ENCODE measurements around the gene ATOH8.
A peak's percentile ranks its signal among the peaks of the same experiment; 100 is the strongest.

ATOH8 gene

DNA sequence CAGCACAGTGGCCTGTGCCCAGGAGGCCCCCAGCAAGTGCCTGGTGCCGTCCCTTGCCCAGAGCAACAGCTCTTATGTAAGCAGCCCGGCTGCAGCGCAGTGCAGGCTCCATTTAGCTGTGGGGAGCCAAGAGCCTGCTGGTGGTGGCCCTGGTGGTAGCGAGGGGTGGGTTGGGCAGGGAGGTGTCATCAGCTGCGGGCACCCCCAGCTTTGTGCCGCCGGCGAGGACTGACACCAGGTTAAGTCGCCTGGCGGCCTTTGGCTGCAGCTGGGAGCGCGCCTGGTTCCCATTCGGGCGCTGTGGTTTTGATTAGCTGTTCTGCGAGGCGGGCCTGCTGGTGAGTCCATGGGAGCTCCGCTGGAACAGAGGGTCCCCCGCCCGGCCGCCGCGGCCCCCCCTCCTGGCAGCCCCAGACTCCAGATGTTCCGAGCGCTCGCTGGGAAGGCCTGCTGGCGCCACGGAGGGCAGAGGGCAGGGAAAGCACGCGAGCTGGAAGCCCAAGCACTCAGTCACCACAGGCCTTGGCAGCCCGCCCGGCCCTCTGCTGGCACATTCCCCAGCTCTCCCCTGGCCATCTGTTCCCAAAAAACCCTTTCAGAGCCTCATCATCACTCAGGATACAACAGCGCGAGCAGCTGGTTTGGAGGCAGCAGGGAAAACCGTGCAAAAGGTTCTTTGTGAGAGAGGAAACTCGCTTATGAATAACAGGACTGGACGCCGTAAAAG lies 18.4 kb downstream of the ATOH8 start:
- H3K36me3 ChIP-seq (ENCODE audit: control insufficient read depth, insufficient read depth, low read length), result no peaks in the 10 kb centered on the region

DNA sequence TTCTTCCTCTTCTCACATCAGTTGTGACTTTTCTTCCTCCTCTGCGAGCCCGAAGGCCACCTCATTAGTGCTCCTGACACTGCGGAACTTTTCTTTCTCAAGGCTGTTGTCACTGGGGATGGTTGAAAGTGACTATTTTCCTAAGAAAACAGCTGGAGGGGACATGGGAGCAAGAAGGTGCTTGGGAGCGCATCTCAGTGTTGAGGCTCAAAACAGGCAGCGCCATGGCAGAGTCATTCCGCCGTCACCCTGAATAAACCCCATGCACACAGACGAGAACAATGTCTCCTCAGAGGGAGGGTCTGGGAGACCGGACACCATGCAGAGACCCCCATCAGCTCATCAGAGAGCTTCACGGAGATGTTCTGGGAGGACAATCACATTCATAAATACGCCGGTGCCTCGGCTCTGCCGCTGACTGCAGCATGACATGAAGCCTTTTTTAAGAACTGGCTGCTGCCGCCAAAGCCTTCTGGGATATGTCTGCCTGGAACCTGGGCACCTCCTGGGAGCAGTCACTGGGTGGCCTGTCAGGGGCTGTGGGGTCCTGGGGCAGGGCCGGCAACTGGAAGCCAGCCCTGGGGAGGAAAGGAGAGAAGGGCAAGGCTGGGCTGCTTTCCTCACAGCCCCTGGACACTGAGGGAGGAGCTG lies 19.2 kb downstream of the ATOH8 start:
- Histone ChIP-seq H3K4me3 (ENCODE audit: low read length) (peak overlapping the region; percentile 47), H3K27ac (ENCODE audit: low read depth, low read length) (peak overlapping the region; percentile 81), H3K27me3 (ENCODE audit: control insufficient read depth, insufficient read depth, low read length) (no peaks in the 10 kb centered on the region), H3K4me1 (ENCODE audit: control insufficient read depth, insufficient read depth, low read length) (peaks cover 53% of the 10 kb centered on the region), H3K9ac (ENCODE audit: low read length) (no peak overlapping the region), H3K36me3 (ENCODE audit: control insufficient read depth, insufficient read depth, low read length) (no peaks in the 10 kb centered on the region)

More for the DNA sequence above, 18.4 kb downstream of the ATOH8 start:
- H3K27ac ChIP-seq (ENCODE audit: low read depth, low read length), result peak overlapping the region; percentile 81
- H3K9ac ChIP-seq (ENCODE audit: low read length), result no peak overlapping the region
- no peaks in the 10 kb centered on the region for H3K27me3 ChIP-seq (ENCODE audit: control insufficient read depth, insufficient read depth, low read length)
- peaks cover 53% of the 10 kb centered on the region for H3K4me1 ChIP-seq (ENCODE audit: control insufficient read depth, insufficient read depth, low read length)
- peak overlapping the region; percentile 40 for H3K4me3 ChIP-seq (ENCODE audit: low read length)

DNA sequence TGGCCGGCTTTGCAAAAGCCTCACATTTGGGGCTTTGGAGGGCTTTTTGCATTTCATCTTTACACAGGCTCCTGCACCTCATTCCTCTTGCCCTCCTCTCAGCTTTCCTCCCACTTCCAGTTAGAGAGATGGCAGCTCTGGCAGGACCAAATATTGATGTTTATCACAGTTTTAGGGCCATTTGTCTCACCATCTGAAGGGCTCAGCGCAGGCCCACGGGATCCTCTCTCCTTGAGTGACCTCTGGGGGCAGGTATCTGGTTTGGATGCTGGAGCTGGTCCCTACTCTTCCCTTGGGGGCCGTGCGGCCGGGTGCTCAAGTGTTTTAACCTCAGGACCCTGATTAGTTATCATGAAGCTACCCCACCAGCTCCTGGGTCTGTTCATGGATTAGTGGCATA lies 19.9 kb downstream of the ATOH8 start:
- no peaks in the 10 kb centered on the region for H3K36me3 ChIP-seq (ENCODE audit: control insufficient read depth, insufficient read depth, low read length)
- peak overlapping the region; percentile 81 for H3K27ac ChIP-seq (ENCODE audit: low read depth, low read length)
- H3K27me3 ChIP-seq (ENCODE audit: control insufficient read depth, insufficient read depth, low read length), result no peaks in the 10 kb centered on the region
- H3K4me1 ChIP-seq (ENCODE audit: control insufficient read depth, insufficient read depth, low read length), result peaks cover 48% of the 10 kb centered on the region
- H3K4me3 ChIP-seq (ENCODE audit: low read length), result no peak overlapping the region
- H3K9ac ChIP-seq (ENCODE audit: low read length), result no peak overlapping the region

DNA sequence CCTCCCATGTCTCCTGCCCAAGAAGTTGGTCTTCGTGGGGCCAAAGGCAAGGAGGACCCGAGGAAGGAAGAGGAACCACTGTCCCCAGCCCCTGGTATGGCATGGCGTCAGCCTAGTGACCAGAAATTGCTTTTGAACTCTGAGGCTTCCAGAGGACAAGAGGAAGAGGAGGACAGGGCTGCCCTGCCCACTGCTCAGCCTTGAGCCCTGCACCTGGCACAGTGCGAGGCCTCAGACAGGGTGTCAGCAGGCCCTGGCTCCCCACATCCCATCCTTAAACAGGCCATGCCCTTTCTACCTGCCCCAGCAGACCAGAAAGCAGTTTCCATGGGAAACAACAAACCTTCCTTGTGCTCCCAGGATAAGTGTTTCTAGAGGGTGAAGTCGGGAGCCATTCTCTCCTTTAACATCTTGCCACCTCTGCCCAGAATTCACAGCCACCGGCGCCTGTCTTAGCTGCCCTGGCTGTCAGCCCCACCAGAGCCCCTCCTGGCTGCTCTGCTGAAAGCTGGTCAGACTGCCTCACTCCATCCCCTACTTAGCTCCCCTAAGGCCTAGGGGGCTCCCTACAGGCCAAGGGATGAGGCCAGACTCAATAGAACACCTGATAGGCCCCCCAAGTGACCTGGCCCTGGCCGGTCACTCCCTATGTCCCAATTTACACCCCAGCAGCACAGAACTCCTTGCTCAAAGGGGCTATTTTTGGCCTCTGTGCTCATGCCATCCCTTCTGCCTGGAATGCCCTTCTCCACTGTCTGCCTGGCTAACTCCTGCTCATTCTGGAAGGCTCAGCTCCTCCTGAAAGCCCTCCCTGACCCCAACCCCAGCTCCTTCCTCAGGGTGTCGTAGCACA lies 20.6 kb downstream of the ATOH8 start:
- no peak overlapping the region for H3K27ac ChIP-seq (ENCODE audit: low read depth, low read length)
- H3K36me3 ChIP-seq (ENCODE audit: control insufficient read depth, insufficient read depth, low read length), result no peaks in the 10 kb centered on the region
- no peaks in the 10 kb centered on the region for H3K27me3 ChIP-seq (ENCODE audit: control insufficient read depth, insufficient read depth, low read length)
- no peak overlapping the region for H3K9ac ChIP-seq (ENCODE audit: low read length)
- H3K4me1 ChIP-seq (ENCODE audit: control insufficient read depth, insufficient read depth, low read length), result peaks cover 41% of the 10 kb centered on the region
- no peak overlapping the region for H3K4me3 ChIP-seq (ENCODE audit: low read length)

- Histone ChIP-seq H3K27me3 (ENCODE audit: control insufficient read depth, insufficient read depth, low read length) (no peaks in the 10 kb centered on the region), H3K4me3 (ENCODE audit: low read length) (no peak overlapping the region), H3K27ac (ENCODE audit: low read depth, low read length) (no peak overlapping the region), H3K9ac (ENCODE audit: low read length) (no peak overlapping the region), H3K4me1 (ENCODE audit: control insufficient read depth, insufficient read depth, low read length) (peaks cover 34% of the 10 kb centered on the region), H3K36me3 (ENCODE audit: control insufficient read depth, insufficient read depth, low read length) (no peaks in the 10 kb centered on the region)
Observed at GRCh38 chr2:85775406-85776381, 21.9 kb downstream of the ATOH8 start.

- H3K4me1 ChIP-seq (ENCODE audit: control insufficient read depth, insufficient read depth, low read length), result peaks cover 24% of the 10 kb centered on the region
- no peaks in the 10 kb centered on the region for H3K27me3 ChIP-seq (ENCODE audit: control insufficient read depth, insufficient read depth, low read length)
- no peak overlapping the region for H3K27ac ChIP-seq (ENCODE audit: low read depth, low read length)
- H3K4me3 ChIP-seq (ENCODE audit: low read length), result no peak overlapping the region
- H3K9ac ChIP-seq (ENCODE audit: low read length), result no peak overlapping the region
- H3K36me3 ChIP-seq (ENCODE audit: control insufficient read depth, insufficient read depth, low read length), result no peaks in the 10 kb centered on the region
Observed at GRCh38 chr2:85776672-85777071, 22.9 kb downstream of the ATOH8 start.

GRCh38 chr2:85777441-85777861 lies 23.7 kb downstream of the ATOH8 start:
- Histone ChIP-seq H3K4me1 (ENCODE audit: control insufficient read depth, insufficient read depth, low read length) (peaks cover 21% of the 10 kb centered on the region), H3K27me3 (ENCODE audit: control insufficient read depth, insufficient read depth, low read length) (no peaks in the 10 kb centered on the region), H3K9ac (ENCODE audit: low read length) (no peak overlapping the region), H3K27ac (ENCODE audit: low read depth, low read length) (no peak overlapping the region), H3K4me3 (ENCODE audit: low read length) (no peak overlapping the region), H3K36me3 (ENCODE audit: control insufficient read depth, insufficient read depth, low read length) (no peaks in the 10 kb centered on the region)

- Histone ChIP-seq H3K27ac (ENCODE audit: low read depth, low read length) (no peak overlapping the region), H3K27me3 (ENCODE audit: control insufficient read depth, insufficient read depth, low read length) (no peaks in the 10 kb centered on the region), H3K4me1 (ENCODE audit: control insufficient read depth, insufficient read depth, low read length) (peaks cover 9% of the 10 kb centered on the region), H3K4me3 (ENCODE audit: low read length) (no peak overlapping the region), H3K9ac (ENCODE audit: low read length) (no peak overlapping the region), H3K36me3 (ENCODE audit: control insufficient read depth, insufficient read depth, low read length) (no peaks in the 10 kb centered on the region)
Observed at GRCh38 chr2:85778646-85779379, 25.0 kb downstream of the ATOH8 start.

GRCh38 chr2:85779641-85780315 lies 26.0 kb downstream of the ATOH8 start:
- Histone ChIP-seq H3K4me1 (ENCODE audit: control insufficient read depth, insufficient read depth, low read length) (peaks cover 4% of the 10 kb centered on the region), H3K9ac (ENCODE audit: low read length) (no peak overlapping the region), H3K36me3 (ENCODE audit: control insufficient read depth, insufficient read depth, low read length) (no peaks in the 10 kb centered on the region), H3K4me3 (ENCODE audit: low read length) (no peak overlapping the region), H3K27ac (ENCODE audit: low read depth, low read length) (no peak overlapping the region), H3K27me3 (ENCODE audit: control insufficient read depth, insufficient read depth, low read length) (no peaks in the 10 kb centered on the region)

DNA sequence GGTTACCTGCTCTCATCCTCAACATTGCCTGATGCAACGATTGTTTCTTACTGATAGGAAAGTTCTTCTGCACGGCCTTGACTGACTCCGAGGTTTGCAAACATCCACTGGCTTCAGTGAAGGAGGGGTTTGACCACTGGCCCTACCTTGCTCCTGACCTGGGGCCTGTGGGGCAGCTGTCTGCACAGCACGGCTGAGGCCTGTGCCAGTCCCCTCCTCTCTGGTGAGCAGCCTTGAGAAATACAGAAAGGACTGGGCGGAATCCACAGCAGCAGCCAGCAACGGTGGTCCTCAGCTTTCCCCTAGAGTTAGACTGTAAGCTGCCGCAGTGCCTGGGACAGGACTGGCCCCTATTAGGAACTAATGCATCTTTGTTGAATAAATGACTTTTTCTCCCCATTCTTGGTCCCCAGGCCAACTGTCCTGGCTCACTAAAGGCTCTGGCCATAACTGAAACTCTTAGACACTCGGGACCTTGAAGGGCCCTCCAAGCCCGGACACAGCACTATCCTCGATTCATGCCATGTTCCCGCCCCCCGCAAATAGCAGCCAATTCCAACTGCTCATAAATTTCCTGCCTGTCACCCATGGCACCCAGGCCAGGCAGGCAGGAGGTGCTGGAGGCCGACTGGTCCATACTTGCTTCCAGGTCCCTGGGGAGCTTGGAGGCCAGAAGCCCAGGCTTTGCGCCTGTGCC lies 26.7 kb downstream of the ATOH8 start:
- H3K4me1 ChIP-seq (ENCODE audit: control insufficient read depth, insufficient read depth, low read length), result peaks cover 8% of the 10 kb centered on the region
- H3K36me3 ChIP-seq (ENCODE audit: control insufficient read depth, insufficient read depth, low read length), result no peaks in the 10 kb centered on the region
- no peak overlapping the region for H3K4me3 ChIP-seq (ENCODE audit: low read length)
- no peak overlapping the region for H3K9ac ChIP-seq (ENCODE audit: low read length)
- no peaks in the 10 kb centered on the region for H3K27me3 ChIP-seq (ENCODE audit: control insufficient read depth, insufficient read depth, low read length)
- no peak overlapping the region for H3K27ac ChIP-seq (ENCODE audit: low read depth, low read length)

All from rectal smooth muscle tissue (tissue), 1 donor.